NCI-H2227 (cell line): ENCODE data around the gene CFAP68.

Source experiments
- DNase-seq: peaks from one replicate; lab custom pipeline; 2025; ENCODE audit not compliant: unreplicated experiment; lab: John Stamatoyannopoulos, UW

CFAP68 gene

GRCh38 chr11:111878849-111879636 lies at the start of gene CFAP68, which contains the start of gene FDXACB1:
CFAP68 (plus strand) TSS chr11:111879541; CDS start chr11:111879561, 20 bp downstream.
FDXACB1 (minus strand) TSS chr11:111879165; CDS start chr11:111879132, 33 bp downstream.
- peak; percentile 96 for DNase-seq

DNA sequence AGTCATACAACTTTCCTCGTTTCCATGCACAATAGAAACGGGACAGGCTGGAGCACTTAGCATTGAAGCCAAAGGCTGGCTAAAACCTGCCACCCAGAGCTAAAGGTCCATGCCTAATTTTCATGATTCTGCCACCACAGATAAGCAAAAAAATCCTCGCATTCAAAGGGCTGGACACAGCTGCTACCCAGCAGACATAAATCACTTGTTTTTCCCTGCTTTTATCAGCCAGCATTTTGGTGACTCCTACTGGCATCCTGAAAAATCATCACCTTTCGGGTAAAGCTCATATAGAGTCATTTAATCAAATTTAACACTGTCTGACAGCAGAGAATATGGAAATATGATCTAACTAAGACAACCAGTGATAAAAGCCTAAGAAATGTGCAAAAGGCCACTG lies 45.8 kb upstream of the CFAP68 start:
- DNase-seq, result peak; percentile 9

- DNase-seq, result no peak
Measured at GRCh38 chr11:111834432-111835163, 44.7 kb upstream of the CFAP68 start.

DNA sequence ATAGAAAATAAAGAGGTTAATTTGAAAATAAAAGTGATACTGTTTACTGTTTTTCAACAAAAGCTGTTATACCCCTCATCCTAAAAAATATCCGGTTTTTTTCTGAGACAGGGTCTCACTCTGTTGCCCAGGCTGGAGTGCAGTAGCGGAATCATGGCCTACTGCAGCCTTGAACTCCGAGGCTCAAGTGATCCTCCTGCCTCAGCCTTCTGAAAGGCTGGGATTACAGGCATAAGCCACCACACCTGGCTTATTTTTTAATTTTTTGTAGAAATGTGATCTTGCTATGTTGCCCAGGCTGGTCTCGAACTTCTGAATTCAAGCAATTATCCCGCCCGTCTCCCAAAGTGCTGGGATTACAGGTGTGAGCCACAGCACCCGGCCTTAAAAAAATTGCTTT lies 43.7 kb upstream of the CFAP68 start:
- no peak for DNase-seq

- no peak for DNase-seq
Measured at GRCh38 chr11:111836162-111836561, 43.2 kb upstream of the CFAP68 start.

- no peak for DNase-seq
Measured at GRCh38 chr11:111836721-111837120, 42.6 kb upstream of the CFAP68 start.

DNA sequence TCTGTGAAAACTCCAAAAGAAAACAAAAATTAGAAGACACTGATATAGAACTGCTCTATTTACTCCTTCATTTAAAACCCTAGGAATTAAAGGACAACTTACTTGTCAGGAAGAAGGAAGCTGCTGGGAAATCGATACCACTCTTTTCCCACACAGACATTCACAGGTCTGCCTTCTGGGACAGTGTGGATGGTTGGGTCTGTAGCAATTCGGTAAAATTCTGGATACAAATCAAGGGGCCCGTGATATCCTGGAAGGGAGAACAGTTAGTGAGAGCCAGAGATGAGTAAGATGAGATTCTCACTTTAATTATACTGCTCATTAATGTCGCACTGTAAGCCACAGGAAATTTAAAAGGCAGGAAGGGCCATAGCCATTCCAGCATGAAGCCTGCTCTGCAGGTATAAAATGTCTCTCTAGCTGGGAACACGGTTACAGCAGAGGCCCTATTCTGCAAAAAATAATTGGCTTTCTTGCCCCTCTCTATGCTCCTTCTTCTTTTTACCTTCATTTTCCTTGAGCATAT lies 41.9 kb upstream of the CFAP68 start:
- DNase-seq, result no peak

DNA sequence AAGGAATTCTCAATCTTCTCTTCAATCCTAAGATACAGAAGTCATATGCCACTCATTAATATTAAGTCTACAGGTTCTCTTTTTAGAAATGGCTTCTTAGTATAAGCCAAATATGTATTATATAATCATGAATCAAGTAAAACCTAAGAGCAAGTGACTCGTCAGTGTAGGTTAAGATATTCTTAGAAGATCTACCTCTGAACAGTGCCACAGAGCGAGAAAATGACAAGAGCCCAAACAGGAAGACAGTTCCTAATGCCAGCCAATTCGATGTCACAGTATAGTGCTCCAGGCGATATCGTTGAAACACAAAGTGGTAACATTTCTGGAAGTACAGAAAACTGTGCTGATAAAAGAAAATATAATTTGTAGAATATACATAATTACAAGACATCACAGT lies 41.3 kb upstream of the CFAP68 start:
- DNase-seq, result no peak

DNA sequence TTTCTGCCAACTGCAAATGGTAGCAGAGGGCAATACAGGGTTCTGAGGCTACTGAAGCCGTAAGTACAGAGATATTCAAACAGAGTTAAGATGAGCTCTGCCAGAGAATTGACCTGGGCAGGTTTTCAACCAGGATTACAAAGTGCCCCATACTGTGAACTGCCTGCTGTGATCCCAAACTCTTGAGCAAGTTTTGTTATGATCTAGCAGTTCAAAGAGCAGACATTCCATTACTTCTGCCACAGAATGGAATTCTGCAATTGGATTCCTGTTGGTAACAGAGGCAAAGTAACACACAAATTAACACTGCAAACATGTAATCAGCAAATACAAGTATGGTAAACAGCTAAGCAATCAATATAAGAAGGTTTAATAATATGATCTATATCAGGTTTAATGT lies 39.2 kb upstream of the CFAP68 start:
- no peak for DNase-seq

DNA sequence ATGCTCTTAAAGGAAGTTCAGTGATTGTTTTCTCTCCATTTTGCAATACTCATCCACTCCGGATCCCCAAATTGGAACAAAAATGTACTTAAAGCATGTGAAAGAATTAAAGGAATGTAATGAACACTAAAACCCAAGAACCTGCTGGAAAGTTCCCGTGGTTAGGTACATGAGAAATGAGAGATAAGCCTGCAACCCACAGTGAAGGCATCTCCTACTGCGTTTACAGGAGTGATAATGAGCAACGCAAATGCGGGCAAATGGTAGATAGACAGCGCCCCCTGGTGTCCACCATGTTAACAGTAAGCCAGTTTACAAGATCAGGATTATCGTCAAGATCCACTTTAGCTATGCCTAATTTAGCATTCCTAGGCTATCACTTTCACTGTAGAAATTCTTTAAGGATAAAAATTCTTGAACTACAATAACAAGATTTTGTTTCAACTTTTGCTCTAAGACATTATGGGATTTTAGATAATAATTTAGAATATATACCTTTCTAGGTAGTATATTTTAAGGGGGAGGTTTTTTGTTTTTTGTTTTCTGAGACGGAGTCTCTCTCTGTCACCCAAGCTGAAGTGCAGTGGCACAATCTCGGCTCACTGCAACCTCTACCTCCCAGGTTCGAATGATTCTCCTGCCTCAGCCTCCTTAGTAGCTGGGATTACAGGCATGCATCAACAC lies 37.8 kb upstream of the CFAP68 start:
- DNase-seq, result peak; percentile 74

DNA sequence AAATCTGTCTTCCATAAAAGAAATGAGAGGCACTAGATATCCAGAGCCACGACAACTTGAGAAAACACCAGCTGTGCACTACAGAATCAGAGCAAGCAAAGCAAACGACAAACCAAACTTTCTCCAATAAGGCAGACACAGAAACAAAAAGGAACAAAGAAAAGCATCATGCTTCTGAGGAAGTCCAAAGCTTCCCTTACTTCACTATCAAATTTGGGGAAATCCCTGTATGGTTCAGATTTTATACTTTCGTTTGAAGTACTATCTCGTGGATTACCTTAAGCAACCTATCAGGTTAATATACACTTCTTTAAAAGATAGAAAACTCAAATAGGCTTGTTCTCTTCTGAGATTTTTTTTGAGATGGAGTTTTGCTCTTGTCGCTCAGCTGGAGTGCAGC lies 35.7 kb upstream of the CFAP68 start:
- DNase-seq, result no peak

GRCh38 chr11:111845276-111846028 lies 33.9 kb upstream of the CFAP68 start:
- no peak for DNase-seq

- DNase-seq, result no peak
Measured at GRCh38 chr11:111846063-111846462, 33.3 kb upstream of the CFAP68 start.

DNA sequence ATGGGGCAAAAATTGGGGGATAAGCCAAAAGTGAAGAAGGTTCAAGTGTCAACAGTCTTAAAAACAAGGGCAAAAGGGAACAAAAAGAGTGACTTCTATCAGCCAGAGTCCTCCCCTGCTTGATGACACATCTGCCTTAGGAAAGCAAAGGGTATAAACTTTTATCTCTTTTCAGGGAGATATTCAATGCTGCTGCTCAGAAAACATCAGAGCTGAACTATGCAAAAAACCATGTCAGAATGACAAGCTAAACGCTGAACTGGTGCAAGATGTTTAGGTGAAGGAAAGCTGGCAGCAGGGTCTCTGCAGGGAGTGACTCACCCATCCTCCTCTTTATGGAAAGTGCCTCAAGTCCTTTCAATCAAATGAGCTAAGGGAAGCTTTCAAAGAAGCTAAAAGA lies 32.7 kb upstream of the CFAP68 start:
- DNase-seq, result no peak

GRCh38 chr11:111849631-111850030 lies 29.7 kb upstream of the CFAP68 start:
- DNase-seq, result no peak

DNA sequence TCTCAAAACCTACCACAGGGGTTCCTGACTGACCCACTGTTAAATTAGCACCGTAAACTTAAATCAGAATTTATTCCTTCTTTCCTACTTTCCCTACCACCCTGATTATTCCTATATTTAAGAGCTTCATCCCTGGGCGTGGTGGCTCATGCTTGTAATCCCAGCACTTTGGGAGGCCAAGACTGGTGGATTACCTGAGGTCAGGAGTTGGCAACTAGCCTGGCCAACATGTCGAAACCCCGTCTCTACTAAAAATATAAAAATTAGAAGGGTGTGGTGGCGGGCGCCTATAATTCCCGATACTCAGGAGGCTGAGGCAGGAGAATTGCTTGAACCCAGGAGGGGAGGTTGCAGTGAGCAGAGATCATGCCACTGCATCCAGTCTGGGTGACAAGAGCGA lies 28.3 kb upstream of the CFAP68 start:
- DNase-seq, result no peak

- no peak for DNase-seq
Measured at GRCh38 chr11:111851636-111852035, 27.7 kb upstream of the CFAP68 start.

DNA sequence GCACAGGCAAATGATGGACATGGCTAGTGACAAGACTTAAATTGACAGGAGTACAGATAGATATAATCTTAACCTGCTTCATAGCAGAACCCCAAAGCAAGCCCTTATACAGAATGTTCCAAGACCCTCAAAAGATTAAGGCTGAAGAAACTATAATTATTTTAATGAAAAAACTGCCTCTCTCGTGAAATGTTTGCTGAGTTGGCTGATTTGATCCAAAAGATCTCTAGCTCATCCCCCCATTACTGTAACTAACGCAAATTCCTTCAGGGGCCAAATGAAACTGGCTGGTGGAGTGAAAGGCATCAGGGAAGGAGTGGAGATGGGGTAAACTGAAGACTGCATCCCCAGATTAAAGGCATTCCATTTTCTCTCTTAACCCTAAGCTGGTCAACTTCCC lies 27.2 kb upstream of the CFAP68 start:
- DNase-seq, result no peak

- no peak for DNase-seq
Measured at GRCh38 chr11:111855506-111855905, 23.8 kb upstream of the CFAP68 start.

GRCh38 chr11:111860257-111860656 lies 19.1 kb upstream of the CFAP68 start:
- DNase-seq, result no peak

- no peak for DNase-seq
Measured at GRCh38 chr11:111870113-111870512, 9.2 kb upstream of the CFAP68 start.
